CD4-positive, alpha-beta T cell treated with Interleukin-15 for 4 hours (primary cell): ENCODE results near the gene MRPL39.
A peak's percentile ranks its signal among the peaks of the same experiment; 100 is the strongest.

Experiments used
- DNase-seq: peaks from one replicate; pipeline ENCODE4 v3.0.0-alpha.2; 2020; ENCODE audit warnings: low spot score

The MRPL39 gene

DNA sequence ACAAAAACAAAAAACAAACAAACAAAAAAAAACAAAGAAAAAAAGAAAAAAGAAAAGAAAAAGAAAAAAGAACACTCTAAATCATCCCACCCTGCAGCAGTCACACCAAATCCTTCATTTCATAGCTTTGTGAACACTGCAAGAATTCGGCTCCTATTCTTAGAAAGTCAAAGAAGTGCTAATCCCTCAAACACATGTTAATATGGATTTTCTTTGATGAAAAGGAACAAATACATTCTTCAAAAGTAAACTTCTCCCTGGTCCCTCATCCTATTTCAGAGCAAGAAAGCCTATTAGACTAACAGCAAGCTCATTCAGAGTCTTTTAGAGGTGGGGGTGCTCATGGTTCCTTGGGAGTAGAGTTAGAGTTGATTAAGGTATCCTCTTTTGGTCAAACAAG lies 7.2 kb upstream of the MRPL39 start:
- no peak for DNase-seq

GRCh38 chr21:25608044-25608737 lies 910 bp upstream of the MRPL39 start:
- peak; percentile 83 for DNase-seq

- no peak for DNase-seq
These were observed 17.4 kb downstream of the MRPL39 start for GRCh38 chr21:25589887-25590286.

- no peak for DNase-seq
These were observed 20.5 kb downstream of the MRPL39 start for GRCh38 chr21:25586791-25587190.

DNA sequence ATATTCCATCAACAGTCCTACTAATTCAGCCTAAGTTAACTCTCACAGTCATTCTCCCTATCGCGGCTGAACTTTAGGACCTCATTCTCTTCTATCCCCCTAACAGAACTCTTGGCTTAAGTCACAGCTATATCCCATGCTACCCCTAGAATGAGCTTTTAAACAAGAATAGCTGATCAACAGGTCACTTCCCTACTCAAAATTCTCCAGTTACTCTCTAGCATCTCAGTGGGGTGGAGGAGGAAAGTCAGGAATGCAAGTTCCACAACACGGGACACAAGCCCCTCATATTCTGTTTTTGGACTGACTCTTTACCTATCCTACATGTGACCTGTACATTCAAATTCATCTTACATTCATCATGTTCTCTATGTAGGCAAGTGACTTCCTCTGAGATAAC lies 21.0 kb downstream of the MRPL39 start:
- DNase-seq: no peak

DNA sequence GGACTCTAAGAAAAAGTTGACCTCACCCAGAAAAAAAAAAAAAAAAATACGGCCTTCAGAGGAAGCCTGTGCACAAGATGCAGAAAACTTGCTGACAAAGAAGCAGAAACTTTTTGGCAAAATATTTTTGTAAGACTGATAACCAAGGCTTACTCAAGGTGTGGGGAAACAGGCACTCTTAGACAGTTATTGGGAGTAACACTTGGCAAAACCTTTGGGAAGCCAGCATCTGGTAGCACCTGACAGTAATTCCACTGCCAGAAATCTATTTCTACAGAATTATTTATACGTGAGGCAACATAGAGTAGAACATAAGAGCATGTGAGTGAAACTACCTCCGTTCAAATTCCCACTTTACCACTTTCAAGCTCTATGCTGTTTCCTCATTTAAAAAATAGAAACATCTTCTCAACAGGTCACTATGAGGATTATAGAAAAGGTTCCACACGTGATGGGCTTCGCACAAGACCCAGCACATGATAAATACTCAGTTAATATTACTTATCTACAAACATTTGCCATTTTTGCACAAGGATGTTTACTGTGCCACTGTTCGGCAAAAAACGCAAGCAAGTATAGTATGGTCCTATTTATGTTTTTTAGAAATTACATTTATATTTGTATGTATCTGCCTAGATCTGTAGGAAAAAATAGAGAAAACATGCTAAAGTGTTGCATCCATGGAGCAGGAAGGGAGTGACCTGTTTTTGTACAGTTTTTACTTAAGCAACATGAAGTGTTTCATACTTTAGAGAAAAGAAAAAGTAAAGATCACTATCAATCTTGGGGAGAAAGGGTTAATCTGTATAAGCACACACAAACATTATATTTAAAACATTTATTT lies 22.2 kb downstream of the MRPL39 start:
- no peak for DNase-seq

DNA sequence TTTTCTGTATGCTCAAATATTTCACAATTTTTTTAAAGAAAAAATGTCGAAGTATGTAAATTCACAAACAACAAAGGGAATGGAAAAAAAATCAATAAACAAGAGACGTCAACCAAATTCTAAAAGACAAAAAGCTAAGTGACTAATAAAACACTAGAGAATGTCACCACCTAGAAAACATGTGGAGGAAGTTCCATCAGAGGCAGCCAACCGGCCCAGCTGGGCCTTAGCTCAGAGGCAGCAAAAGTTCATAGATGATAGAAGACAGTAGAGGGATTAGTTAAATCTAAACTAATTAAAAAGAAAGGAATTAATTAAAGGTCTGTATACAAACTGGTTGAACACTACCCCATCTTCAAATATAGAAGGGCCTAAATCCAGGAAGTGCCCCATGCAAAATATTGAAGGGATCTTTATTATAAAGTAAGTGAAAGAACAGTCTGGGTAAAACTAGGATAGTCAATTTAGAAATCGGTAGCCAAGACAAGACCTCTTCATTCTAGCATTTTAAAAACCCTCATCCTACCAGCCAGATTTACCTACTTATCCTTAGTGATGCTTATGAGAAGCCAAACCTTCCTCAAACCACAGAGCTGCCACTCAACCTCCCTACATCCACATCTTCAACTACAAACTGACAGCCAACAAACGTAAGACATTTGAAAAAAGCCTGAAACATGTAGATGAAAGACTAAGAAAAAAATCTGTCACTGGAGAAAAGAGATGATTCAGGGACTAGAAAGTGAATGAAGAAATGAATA lies 23.7 kb downstream of the MRPL39 start:
- DNase-seq: no peak

GRCh38 chr21:25582888-25583287 lies 24.4 kb downstream of the MRPL39 start:
- DNase-seq: no peak

DNA sequence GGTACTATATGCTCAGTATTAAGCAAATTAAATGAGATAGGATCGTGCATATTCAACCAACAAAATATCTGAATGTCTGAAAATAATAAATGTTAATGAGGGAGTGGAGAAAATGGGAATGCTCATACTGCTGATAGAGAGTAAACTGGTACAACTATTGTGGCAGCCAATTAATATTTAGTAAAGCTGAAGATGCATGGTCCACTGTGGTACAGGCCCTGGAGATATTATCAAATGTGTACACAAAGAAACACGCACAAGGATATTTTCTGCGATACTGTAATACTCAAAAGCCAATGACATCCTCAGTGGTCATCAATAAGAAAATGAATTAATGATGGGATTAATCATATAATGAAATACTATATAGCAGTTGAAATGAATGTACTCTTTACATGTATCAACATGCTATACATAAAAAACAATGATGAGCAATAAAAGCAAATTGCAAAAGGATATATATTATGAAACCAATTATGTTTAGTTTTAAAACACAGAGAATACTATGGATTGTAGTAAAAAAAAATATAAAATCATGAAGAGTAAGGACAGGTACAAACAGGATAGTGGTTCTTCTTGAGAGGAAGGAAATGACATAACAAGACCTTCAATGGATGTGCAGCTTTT lies 25.0 kb downstream of the MRPL39 start:
- DNase-seq: no peak

DNA sequence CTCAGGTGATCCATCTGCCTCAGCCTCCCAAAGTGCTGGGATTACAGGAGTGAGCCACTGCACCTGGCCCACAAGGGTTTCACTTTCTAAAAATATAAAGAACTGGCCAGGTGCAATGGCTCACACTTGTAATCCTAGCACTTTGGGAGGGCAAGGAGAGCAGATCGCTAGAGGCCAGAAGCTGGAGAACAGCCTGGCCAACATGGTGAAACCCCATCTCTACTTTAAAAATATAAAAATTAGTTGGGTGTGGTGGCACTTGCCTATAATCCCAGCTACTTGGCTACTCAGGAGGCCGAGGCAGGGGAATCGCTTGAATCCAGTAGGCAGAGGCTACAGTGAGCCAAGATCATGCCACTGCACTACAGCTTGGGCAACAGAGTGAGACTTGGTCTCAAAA lies 25.7 kb downstream of the MRPL39 start:
- DNase-seq: no peak

GRCh38 chr21:25580912-25581260 lies 26.4 kb downstream of the MRPL39 start:
- DNase-seq: no peak

DNA sequence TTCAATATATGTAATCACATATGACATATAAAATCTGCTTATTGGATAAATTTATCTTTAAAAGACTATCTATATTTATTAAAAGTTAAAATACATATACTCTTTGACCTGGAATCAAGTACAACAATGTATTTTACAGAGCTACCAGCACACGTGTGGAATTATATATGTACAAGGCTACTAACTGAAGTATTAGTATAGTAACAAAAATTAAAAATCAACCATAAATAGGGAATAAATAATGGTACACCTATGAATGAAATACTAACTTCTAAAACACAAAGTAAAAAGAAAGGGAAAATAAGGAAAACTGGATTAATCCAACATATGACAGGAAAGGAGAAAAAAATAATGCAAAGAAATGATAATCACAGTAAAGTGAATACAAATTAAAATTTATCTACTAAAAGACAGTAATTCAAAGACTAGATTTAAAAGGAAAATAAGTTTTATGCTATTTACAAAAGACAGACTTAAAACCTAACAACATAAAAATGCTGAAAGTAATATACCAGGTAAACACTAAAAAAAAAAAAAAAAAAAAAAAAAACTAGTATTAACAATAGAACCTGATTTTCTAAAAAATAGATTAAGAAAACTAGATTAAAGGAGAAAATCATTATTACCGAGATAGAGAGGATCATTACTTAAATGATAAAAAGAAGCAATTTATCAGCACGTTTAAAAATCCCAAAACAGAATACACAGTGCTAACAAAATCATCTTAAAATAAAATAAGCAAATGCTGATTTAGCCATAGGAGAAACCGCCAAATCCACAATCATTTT lies 27.9 kb downstream of the MRPL39 start:
- DNase-seq: no peak

DNA sequence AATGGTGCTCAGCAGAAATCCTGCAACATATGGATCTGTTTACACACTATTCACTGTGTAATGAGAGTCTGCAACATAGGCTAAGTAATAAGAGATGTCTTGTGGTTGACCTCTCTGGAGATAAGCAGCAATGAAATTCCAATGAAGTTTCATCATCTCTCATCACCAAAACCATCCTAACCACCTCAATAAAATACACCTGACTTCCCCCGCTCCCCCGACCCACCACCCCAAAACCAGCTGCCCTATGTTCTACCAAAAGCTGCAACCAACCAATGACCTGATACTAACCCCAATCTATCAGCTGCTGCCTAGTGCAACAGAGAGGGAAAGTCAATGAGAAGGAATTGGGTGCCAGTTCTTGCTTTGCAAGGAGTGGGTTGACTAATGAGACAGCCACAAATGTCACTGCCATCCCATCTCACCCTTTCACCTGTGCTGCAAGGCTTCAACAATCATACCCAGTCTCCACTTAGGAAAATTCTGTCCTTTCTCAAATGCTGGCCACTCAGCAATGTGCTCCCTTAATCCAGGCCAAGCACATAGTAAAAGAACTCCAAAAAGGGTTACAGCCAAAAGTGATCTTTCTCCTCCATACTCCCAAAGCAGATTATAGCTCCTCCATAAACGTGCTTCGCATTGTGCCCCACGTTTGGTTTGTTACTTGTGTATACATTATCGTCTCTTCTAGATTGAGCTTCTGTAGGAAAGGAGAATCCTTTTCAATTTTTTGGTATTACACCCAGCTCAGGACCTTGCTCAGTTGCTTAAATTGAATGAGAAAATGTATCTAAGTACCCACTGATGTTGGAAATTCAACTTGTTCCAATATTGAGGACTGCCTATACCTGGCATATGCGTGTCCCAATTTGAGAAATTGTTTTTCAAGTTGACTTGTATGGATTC lies 29.0 kb downstream of the MRPL39 start:
- no peak for DNase-seq

DNA sequence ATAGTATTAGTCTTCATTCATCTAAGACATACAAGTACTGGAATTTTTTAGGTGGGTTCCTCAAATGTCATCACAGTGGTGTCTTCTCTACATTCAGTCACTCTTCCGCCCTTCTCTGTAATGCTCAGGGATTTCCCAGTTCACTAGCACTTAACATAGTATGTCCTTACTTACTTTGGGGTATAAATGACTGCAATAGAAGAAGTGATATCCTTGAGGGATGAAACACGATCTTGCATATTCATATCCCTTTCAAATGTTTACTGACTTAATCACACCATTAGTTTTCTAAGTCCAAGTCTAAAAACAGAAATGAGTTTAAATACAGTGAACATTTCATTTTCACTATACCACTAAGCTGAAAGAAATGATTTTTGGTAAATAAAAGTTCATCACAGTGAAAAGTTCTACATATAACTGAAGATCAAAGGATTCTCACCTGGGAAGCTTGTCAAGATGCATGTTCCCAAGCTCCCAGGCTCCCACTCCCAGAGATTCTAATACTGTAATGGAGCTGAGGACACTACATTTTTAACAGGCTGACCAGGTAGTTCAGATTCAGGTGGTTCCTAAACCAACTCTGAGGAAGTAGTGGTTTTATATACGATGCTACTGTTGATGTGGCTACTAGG lies 29.7 kb downstream of the MRPL39 start:
- DNase-seq: no peak

DNA sequence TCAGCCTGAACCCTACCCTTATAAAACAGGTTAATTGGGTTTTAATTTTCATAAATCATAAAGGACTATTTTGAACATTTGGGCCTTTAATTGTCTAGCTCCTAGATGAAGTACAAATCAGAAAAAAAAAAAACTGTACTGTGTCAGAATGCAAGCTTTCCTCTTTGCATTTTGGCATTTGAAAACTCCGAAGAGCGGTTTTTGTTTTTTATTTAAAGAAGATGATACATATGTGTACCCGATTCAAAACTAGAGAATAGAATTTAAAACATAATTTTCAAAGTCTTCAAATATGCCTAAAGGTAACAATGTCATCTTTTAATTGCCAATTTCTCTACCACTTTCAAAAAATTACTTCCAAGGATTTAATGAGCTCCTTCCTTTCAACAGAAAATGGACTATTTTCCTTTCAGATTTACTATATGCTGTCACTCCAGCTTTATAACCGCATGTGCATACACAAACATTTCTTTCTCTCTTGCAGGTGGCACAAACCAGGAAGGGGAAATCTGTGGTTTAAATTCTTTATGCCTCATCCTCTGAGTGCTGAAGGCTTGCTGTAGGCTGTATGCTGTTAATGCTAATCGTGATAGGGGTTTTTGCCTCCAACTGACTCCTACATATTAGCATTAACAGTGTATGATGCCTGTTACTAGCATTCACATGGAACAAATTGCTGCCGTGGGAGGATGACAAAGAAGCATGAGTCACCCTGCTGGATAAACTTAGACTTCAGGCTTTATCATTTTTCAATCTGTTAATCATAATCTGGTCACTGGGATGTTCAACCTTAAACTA lies 33.7 kb downstream of the MRPL39 start:
- DNase-seq: peak; percentile 72

DNA sequence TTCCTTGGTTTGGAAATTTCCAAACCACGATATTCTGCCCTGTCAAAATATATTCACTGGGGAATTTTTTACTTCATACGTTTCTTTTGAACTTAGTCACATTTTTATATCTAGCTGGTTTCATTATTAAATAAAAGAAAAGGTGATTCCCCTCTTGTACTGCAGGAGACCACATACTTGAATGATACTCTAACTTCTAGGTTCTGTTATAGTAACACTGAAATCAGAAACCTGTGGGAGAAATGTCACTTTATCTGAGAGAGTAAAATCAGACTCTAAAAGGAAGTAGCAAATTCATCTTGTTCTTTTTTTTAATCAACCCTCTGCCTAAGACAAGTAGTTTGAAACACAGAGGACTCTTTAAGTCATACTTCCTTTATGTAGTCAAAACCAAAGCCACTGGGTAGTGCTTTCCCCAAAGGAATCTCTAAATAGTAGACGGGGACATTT lies 34.4 kb downstream of the MRPL39 start:
- peak; percentile 53 for DNase-seq

DNA sequence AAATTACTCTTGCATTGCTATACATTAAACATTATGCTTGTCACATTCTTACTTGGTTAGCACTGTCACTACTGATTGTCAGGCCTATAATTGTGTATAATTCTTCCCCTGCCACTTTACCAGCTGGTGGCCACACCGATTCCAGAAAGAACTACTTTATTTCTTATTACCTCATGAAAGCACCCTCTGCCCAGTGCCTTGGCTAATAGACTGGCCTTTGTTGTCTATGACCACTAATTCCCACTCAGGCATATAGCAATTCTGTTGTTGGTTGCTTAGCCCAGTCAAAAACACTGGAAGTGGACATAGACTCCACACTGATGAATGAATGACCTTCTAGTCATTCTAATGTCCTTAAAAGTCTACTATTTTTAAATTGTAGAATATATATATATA lies 35.6 kb downstream of the MRPL39 start:
- no peak for DNase-seq

DNA sequence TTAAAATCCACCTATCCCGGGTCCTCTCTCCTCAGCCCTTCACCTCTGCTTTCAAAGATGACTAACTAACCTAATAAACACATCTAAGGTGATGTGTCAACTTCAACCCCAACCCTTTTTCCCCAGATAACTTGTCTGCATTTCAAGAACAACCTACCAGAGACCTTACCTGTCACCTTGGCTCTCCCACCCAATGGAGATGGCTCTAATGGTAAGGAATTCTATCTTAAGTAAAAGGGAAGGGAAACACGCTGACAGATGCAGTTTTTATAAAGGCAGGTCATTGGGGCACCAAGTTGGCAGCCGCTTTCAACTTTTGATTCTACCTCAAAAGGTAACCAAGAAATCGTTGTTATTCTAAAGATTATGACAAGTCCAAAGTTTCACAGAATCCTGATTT lies 37.6 kb downstream of the MRPL39 start:
- DNase-seq: no peak

DNA sequence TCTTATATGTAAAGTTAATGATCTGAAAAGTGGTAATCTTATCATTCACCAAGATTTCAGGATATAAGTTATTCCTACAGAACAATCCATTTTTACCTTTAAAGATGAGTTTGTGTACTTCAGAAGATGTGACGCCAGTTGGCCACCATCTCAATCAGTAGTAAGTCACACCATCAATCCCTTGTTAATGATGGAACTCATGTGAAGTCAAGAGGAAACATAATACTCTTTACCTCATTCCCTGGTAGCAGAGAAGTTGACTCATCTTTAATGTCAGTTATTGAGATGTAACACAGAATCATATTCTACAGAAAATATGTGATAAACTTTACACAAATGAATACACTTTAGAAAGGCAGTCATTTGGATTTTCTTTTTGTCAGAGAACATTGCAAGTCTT lies 38.2 kb downstream of the MRPL39 start:
- DNase-seq: no peak
